GM12872 (cell line): Measurements from ENCODE around the gene PDE7B.

Source experiments
- CTCF ChIP-seq: IDR thresholded peaks from 3 replicates; pipeline ENCODE4 v1.5.1; 2011; ENCODE audit warnings: low read depth, mild to moderate bottlenecking, low read length, moderate library complexity; ENCODE audit not compliant: insufficient read depth

The PDE7B gene

GRCh38 chr6:136015531-136015930 lies 164.0 kb downstream of the PDE7B start:
- TF ChIP-seq CTCF: no peak

DNA sequence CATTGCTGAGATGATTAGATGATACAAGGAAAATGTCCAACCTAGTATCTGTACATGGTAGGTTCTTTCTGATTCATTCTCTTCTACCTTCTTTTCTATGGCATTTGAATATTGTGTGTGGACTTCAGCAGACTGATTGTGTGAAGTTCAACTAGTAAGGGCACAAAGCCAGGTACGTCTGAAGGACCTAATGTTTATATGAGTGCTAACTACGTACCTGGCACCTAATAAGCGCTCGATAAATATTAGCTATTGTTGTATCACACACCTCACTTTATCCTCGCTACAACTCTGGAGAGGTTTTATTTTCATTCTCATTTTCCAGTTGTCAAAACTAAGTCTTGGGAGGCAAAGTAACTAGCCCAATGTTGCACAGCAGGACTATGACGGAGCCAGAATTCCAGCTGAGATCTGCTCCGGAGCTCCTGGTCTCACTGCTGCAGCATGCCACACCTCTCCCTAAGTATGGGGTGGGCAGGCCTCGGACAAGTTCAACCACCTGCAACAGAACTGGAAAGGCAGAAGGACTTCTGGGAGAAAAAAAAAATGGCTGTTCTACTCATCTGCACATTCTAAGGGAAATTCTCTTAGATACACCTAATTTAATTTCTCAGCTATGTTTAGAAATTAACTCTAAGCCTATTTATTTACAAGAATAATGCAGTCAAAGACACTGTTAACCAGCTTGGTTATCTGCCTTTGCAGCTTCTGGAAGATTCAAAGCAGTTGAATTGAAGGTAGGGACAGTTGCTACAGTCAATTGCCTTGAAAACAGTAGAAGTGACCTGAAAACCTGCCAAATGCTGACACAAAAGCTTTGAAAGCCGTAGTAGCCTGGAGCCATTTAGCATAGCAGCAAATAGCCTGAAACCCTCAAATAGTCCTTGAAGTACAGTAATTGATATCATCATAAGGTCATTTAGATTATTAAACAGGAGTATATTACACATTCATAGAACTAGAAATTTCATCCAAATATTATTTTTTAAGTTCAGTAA lies 165.0 kb downstream of the PDE7B start:
- no peak for TF ChIP-seq CTCF

DNA sequence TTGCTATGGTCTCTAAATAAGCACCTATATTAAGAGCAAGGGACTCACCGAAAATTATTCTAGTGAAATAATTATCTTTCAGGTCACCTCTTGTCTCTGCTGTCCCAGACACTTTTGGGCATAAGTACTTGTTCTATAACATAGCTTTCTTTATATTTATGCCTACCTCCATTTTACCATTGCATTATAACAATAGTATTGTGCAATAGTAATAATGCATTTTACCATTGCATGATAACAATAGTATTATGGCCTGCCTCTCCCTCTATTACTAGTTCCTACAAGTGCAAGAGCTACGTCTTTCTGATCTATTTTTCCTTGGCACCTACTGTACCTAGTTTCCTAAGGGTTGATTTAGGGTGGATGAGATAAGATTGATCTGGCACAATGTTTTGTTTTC lies 169.2 kb downstream of the PDE7B start:
- no peak for TF ChIP-seq CTCF

- no peak for TF ChIP-seq CTCF
Observed at GRCh38 chr6:136022224-136022874, 170.8 kb downstream of the PDE7B start.

DNA sequence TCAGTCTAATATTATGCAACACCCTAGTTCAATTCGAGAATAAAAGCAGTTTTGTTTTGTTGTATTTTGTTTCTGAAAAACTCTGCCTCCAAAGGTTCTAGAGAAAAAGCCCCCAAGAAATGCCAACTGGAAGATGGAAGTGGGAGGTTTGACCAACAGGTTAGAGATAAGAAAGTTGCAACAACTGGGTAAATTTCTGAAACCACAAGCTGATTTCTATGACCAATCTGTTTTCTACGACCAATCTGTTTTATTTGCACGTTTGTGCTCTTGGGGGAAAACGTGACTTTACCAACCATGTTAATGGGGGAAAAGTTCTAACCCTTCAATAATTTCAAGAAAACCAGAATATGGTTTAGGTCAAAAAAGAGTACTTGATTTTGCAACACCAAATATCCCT lies 173.2 kb downstream of the PDE7B start:
- no peak for TF ChIP-seq CTCF

DNA sequence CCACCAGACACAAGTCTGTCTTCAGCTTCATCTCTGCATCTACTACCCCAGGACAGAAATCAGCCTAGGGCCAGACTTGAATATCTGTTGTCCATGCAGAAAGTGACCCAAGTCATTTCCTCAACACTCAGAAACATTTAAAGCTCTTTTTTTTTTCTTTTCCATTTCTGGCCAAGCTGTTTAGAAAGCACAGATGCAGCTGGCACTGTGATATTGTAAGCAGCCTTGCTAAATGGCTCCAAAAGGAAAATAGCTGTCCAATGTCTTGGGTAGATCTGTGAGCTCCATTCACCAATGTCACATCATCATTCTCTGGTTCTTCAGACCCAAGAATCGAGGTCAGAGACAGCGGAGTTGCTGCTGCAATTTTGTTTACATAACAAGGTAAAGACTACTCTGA lies 174.2 kb downstream of the PDE7B start:
- TF ChIP-seq CTCF: no peak

DNA sequence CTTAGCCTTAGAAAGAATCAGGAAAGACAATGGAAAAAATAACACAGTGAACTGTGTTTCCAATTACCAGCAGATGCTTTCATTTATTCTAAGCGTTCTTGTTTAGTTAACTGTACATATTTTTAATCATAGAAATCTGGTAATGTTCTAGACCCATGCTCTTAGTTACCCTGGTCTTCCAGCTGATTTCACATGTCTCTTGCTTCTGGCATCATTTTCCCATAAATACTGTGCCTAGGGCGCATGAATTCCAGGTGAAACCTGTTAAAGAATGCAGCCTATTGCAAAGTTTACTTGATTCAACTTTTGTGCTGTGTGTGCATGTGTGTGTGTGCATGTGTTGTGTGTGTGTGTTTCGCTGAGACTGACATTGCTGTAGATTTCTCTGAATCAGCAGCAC lies 178.6 kb downstream of the PDE7B start:
- no peak for TF ChIP-seq CTCF
